Measurements from ENCODE around the gene MKNK1.
"Not testable (repeated sequence)": the region's sequence is repeated elsewhere in the genome, so short reads cannot be mapped to it uniquely, and the experiment has no call there.

Gene MKNK1

DNA sequence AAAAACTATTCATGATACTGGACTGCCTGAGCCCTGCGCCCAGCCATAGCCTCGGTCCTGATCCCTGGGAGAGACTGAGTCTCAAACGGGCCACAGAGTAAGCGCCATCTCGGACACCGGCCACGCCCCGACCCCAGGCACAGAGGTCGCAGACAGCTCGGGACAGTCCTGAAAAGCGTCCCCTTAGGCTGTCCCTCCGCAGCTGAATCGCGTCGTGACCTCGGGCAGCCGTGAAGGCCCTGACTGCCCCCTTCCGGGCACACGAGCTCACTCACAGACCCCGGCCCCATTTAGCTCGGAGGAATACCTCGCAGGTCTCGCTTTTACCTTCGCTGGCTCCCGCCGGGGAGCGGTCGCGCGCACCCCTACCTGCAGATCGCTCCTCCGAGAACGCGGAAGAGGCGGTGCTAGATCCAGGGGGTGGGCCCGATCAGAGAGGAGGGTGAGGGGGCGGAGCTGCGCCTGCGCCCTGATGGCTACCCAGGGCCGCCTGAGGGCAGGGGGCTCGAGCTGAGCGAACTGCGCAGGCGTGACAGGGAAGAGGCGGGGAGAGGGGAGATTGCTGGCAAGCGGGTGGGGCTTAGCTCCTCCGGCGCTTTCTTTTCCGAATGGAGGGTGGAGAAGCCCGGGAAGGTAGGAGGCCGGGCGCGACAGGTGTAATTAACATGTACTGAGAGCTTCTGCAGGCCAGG lies at the start of gene MKNK1:
TSS of gene MKNK1 (minus strand) at position 411 of the 692 bp plus-strand sequence. CDS start 20,941 bp downstream, outside the sequence.
- peak; percentile 93 to 96 (median 95) for DNase-seq

DNA sequence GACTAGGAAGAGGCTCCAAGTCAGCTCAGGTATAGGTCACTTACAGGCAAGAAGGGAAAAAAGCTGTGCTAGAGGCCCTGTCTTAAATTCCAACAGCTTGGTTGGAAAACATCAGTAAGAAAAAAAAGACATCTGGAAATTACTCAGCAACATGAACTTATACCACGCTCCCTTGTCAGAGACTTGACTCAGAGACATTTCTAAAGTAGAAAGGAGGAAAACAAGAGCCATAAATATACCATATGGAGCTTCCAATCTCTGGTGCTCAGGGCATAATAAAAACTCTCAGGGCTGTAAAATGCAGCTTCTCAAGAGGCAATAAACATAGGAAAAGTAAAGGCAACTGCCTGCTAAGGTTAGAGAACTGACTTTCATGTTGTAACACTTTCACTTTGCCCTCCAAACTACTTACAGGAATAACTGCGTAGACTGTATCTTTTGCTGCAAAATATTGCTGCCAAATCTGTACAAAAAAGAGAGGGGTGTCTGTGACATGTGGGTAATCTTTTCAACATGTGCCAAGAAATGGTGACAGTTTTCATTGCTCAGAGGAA lies 49.4 kb upstream of the MKNK1 start:
- DNase-seq: no peak

DNA sequence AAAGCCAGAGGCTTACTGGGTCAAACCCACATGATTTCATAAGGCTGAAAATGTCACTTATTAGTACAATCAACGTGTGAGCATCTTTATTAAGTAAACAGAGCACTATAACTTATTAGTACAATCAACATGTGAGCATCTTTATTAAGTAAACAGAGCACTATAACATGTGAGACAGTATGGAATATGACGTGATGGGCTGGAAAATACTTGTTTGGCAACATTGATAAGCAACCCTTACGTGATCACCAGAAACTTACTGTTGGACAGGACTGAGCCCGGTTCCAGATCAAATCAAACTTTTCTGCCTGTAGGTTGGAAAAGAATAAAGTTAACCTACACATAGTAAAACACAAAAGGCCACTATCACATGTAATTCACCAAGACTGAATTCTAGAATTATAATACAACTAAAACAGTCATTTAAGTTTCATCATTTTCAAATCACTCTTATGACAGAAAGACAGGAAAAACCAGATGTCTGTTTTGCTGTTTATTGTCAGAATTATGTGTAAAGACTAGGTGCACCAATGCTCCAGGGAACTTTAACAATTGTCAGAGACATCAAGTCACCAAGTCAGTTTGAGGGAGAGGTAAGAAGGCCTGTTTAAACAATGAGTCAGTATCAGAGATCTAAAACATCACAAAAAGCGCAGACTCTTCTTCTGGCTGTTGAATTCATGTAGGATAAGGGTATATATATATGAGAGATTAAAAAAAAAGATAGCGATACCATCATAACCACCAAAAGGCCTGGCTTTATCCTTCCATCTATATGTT lies 48.4 kb upstream of the MKNK1 start:
- no peak for DNase-seq

DNA sequence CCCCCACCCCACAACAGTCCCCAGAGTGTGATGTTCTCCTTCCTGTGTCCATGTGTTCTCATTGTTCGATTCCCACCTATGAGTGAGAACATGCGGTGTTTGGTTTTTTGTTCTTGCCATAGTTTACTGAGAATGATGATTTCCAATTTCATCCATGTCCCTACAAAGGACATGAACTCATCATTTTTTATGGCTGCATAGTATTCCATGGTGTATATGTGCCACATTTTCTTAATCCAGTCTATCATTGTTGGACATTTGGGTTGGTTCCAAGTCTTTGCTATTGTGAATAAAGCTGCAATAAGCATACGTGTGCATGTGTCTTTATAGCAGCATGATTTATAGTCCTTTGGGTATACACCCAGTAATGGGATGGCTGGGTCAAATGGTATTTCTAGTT lies 47.1 kb upstream of the MKNK1 start:
- DNase-seq: not testable (repeated sequence)

DNA sequence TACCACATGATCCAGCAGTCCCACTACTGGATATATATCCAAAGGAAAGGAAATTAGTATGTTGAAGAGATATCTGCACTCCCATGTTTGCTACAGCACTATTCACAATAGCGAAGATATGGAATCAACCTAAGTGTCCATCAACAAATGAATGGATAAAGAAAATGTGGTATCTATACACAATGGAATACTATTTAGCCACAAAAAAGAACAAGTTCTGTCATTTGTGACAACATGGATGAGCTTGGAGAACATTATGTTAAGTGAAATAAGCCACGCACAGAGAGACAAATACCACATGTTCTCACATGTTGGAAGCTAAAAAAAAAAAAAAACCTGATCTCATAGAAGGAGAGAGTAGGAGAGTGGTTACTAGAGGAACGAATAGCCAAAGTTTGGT lies 46.4 kb upstream of the MKNK1 start:
- no peak for DNase-seq

DNA sequence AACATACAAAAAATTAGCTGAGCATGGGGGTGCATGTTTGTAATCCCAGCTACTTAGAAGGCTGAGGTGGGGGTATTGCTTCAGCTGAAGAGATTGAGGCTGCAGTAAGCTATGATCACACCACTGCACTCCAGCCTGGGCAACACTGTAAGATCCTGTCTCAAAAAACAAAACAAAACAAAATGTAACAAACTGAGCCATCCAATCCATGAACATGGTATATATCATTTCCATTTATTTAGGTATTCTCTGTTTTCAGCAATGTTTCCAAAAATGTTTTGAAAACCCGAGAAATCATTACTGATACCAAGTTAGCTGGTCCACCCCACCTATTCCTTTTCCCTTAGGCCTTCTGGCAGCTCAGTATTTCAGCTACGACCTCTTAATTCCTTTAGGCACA lies 45.7 kb upstream of the MKNK1 start:
- no peak for DNase-seq

DNA sequence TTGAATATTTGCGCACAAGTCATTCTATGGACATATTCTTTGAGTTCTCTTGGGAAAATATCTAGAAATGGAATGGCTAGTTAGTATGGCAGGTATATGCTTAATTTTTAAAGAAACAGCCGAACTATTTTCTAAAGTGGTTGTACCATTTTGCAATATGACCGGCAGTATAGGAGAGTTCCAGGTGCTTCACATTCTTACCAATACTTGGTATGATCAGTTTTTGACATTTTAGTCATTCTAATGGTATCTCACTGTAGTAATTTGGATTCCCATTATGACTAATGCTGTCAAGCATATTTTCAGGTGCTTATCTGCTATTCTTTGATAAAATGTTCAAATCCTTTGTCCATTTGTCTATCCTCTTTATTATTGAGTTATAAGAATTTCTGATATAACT lies 43.5 kb upstream of the MKNK1 start:
- no peak for DNase-seq

DNA sequence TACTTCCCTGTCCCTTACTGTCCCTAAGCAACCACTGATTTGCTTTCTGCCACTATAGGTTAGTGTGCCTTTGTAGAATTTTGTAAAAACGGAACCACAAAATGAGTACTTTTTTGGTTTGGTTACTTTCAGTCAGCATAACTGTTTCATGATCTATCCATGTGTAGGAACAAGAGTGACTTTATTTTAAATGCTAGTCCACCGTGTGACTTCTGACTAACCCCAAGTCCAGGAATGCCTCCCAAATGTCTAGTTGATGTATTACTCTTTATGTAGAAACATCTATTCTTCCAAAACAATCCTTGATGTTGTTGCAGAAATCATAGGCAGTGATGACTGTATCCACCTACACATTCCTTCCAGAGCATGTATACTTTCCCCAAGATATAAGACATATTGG lies 42.8 kb upstream of the MKNK1 start:
- no peak for DNase-seq

DNA sequence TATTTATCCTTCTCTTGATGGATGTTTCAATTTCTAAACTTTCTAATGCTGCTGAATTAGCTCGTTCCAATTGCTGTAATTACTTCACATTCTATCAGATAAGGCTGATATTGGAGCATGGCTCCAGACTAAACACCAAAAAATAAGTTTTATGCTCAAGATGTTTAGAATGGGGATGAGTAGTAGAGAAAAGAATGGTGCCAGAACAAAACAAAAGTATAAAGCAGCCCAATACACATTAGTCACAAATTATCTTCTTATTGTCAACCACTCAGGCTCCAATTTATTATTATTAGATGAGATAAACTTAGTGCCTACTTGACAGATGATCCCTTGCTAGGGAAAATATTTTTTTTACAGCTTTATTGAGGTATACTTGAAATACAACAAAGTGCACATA lies 42.3 kb upstream of the MKNK1 start:
- DNase-seq: no peak

DNA sequence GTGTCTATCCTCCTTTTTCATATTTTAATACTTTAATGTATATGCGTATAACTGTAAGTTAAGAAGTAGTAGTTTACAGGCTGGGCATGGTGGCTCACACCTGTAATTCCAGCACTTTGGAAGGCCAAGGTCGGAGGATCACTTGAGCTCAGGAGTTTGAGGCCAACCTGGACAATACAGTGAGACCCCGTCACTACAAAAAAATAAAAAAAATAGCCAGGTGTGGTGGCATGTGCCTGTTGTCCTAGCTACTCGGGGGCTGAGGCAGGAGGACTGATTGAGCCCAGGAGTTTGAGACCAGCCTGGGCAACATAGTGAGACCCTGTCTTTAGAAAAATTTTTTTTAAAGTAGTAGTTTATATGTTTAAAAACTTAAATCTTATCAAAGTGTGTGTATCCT lies 41.7 kb upstream of the MKNK1 start:
- DNase-seq: no peak

DNA sequence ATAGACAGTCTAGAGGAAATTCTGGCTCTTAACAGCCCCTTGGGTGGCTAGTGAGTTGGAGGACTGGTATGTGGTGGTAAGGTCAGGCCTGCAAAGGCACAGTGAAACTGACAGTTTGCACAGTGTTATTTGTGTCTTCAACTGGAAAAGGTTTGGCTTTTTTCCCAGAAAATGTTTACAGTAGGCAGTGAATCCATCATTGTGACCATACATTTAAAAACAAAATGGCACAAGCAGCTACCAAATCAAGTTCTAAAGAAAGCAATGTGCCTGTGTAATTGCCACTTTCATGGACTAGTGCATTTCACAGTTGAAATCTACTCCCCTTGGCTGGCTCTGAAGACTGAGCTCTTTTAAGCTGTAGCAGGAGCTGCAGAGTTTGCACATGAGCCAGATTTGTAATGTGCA lies 39.3 kb upstream of the MKNK1 start:
- DNase-seq: no peak

DNA sequence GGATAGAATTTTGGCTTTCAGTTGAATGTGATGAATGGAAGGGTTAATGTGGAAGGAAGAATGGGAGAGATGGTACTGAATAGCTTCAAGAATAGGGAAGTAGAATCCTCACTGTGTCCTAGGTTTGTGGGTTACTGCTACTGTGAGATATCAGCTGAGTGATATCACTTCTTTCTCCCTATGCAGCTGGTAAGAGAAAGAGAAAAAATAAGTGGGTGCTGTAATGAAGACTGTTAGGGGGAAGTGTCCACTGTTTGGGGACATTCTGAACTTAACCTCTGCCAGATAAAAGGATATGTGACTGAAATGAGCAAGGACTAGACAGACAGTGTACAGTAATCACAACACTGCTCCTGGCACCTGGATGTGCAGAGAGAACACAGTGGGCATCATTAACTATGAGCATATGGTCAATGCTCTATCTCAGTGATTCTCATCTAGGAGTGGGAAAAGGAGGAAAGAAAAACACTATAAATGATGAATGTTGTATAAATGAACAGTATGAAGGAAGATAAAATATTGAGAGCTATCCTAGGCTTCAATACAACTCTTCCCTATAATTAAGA lies 38.1 kb upstream of the MKNK1 start:
- DNase-seq: no peak

DNA sequence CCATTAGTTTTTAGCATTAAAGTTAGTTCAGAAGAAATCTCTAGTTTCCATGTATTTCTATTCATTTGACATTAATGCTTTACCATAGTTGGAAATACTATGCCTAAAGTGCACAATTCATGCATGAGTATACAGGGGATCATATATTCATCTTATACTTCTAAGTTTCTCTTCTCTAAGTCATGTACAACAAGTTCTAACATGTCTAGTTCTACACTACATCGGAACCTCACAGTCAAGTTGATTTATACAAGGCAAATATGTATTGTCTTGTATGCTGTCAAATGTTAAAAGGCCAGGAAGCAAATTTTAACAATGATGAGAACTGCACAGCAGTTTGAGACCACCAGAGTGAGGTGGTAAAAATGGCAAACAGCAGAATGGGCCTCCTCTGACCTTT lies 35.5 kb upstream of the MKNK1 start:
- no peak for DNase-seq

DNA sequence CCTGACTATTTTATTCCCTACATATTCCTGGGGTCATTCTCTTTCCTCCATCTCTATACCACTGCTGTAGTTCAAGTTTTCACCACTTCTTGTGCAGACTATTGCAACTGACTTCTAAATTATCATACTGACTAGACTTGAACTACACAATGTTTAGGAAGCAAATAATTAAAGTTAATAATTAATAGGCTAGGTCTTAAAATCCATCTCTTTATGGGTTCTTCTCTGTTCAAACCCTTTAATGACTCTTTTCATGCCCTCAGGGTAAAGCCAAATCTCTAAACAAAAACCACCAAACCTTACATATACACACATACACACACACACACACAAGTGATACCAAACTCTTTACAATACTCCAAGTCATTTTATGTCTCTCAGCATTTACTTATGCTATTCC lies 34.9 kb upstream of the MKNK1 start:
- DNase-seq: no peak

DNA sequence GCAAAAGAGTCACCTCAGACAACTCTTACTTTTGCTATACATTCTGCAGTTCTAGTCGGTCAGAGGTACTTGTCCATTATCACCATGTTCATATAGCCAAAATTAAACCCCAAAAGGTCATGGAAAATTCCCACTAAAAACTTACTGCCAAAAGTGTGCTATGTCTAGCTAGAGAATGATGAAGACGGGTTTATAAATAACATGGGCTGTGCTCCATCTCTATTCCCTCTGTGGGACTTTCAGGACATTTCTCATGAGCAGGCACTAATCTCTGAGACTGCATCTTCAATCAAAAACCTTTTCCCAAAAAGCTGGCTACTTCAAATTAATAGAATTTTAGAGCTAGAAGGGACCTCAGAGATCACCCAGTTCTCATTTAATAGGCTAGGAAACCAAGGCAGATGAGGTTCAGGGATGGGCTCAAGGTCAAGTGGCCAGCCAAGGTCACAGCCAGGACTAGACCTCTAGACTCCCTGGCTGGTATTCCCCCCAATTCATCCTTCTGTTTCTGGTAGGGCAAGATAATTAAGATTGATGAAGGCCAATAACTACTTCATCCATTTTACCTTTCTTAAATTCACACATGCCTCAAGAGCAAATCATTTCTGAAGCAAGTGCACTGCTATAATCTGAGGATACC lies 33.5 kb upstream of the MKNK1 start:
- no peak for DNase-seq

DNA sequence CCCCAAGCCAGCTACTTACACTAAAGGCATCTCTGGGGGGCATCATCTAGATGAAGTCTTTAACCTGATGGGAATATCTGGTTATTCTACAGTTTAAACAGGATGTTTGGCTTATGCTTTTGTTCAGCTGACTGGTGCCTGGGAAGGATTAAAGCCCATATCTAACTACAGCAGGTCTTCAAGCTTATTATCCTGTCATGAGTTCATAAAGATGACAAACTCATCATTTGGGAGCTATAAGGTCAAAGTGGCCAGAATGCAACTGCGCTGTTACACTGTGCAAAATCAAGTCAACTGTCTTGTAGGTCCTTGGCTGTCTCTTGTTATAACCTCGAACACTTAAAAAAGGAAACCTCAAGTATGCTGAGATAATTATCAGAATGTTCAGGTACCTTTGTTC lies 31.1 kb upstream of the MKNK1 start:
- DNase-seq: no peak

DNA sequence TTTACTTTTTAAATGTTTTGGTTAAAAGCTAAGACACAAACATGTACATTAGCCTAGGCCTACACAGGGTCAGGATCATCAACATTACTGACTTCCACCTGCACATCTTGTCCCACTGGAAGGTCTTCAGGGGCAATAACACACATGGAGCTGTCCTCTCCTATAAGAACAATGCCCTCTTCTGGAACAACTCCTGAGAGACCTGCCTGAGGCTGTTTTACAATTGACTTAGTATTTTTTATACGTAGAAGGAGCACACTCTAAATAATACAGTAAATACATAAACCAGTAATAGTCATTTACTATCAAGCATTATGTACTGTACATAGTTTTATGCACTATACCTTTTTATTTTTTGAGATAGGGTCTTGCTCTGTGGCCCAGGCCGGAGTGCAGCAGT lies 26.7 kb upstream of the MKNK1 start:
- no peak for DNase-seq

DNA sequence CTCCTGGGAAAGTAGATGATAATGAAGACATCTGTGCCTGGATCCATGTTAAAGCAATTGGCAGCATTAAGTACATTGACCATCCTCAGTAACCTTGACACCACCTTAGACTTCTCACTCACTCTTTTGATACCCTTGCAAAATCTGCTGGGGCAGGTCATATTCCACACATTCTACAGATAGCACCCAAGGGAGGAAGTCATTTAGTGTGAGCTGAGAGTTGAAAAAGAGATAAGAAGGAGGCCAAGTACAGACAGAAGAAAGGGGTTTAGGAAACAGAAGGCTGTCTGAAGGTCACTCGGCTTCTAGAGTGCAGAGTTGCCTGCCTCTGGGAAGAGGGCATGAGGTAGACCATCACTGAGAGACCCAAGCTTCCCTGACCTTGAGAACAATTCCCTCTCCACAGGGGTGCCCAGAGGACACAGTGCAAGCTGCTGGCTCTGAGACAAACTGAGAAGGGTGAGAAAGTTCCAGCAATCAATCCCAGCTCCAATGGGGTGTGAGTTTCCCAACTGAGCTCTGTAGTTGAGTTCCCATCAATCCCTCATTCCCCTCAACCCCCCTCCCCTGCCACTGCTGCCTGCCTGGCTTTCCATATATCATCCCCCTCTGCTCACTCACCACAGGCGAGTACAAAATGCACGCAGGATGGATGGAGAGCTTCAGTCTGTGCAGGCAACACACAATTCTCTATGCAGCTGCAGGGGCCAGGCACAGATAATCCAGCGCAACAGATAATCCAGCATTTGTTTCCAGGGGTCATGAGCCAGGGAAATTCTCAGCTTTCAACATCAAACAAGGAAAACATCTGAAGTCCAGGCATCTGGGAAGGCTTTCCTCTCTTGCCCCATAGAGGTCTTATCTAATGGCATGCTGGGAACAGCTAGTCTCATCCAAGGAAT lies 19.9 kb upstream of the MKNK1 start:
- no peak for DNase-seq

DNA sequence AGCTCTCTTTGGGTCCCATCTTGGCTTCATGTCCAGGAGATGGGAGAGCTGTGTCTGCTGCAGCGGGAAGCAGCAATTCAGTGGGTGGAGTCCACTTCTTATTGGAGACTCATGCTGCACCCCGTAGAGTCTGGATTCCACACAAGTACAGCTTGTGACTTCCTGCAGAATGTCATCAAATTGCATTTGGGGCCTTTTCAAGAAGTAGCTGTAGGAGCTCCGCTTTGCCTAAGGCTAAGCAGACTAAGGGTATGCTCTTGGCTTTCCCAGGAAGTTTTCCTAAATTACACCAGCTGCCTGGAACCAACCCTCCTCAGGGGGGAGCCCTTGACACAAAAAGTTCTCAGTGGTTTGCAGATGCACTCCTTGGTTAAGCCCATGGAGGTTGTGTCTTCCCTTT lies 18.3 kb upstream of the MKNK1 start:
- no peak for DNase-seq

DNA sequence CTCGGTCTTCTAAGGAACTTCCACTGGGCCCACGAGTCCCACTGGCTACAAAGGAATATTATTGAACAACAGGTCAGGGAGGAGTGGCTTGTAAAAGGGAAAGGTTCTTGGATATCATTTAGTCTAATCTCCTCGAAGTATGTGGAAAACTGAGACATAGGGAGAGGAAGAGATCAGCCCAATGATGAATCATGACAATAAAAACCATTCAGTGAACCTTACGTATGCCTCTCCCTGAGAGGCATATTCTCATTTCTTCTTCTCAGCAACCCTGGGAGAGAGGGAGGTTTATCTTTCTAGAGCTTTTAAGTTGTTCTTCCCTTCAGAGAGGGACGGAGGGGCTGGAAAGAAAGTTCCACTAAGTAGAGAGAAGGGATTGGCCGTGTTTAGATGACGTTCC lies 17.9 kb upstream of the MKNK1 start:
- no peak for DNase-seq

DNA sequence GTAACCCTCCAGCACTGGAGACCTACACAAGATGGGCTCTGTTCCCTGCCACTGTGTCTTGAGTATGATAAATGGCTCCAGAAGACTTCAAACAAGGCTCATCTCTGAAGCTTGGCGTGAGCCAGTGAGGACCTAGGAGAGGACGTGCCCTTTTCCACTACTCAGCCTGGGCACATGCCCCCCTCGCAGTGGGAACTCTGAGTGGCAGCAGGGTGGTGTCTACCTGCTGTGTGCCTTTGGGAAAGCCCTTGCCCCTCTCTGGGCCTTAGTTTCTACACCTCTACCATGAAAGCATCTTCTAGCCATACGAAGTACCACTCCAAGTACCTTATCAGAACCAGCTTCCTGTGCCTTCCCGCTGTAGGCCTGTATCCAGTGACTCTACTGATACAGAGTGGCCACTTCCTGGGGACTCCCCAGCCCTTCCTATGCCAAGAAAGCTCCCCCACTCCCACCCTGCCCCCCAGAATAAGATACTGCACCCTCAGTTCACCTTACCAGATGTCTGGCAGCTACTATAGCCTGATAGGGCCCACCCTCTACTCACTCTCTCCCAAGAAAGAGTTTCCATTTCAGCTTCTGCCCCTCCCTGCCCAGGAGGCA lies 15.7 kb upstream of the MKNK1 start:
- no peak for DNase-seq

All from activated CD4-positive, CD25-positive, alpha-beta regulatory T cell (primary cell).